A549 (cell line): ENCODE measurements around the gene TTN. TPM values are rescaled to one million over a fixed set of nuclear protein-coding genes. Genes with fewer than 3 reads are reported as not detected.

Experiments
- ATAC-seq, 2 experiments: fragments of 200-7000 bp in 1 of 2; fragments of >200 bp in 1 of 2; cut with Nextera tagmentation in 1 of 2; cut with Tn5 transposase in 1 of 2; 3 replicates each; pipeline versions ENCODE4 v1.8.0 to v1.9.1; 2018 to 2020; ENCODE audit warnings: mild to moderate bottlenecking in 1 of 2, moderate library complexity in 1 of 2
- CTCF ChIA-PET: fragments of 300-600 bp; sonication (Branson Sonifier 250); formaldehyde crosslinking; extraction: SDS; loops from one replicate; lab custom pipeline; 2021; ENCODE audit warnings: antibody characterized with exemption, inconsistent platforms; lab: Yijun Ruan, JAX
- POLR2A ChIA-PET: fragments of 350-600 bp; formaldehyde crosslinking; extraction: SDS; loops from one replicate; lab custom pipeline; 2021; ENCODE audit warnings: antibody characterized with exemption, inconsistent platforms; lab: Yijun Ruan, JAX
- DNase-seq, 2 experiments: peaks; one replicate each; pipeline versions ENCODE4 v3.0.0 to v3.0.0-alpha.2; 2011 to 2016; ENCODE audit warnings: low read depth in 1 of 2, low spot score in 1 of 2
- FAIRE-seq: peaks from 2 replicates; lab custom pipeline; 2011; peaks lifted over from hg19 to GRCh38; lab: Jason Lieb, UNC
- H3K27ac ChIP-seq, 2 experiments: fragments of >200 bp; sonication (Bioruptor Twin); formaldehyde crosslinking; 3 replicates each; pipeline ENCODE4 v1.5.1; 2016 to 2017
- H3K4me1 ChIP-seq: fragments of >200 bp; sonication (Bioruptor Twin); formaldehyde crosslinking; 3 replicates; pipeline ENCODE4 v1.6.1; 2016
- H3K4me2 ChIP-seq: fragments of >200 bp; sonication (Bioruptor Twin); formaldehyde crosslinking; 3 replicates; pipeline ENCODE4 v1.6.1; 2016
- H3K4me3 ChIP-seq: fragments of >200 bp; sonication (Bioruptor Twin); formaldehyde crosslinking; 3 replicates; pipeline ENCODE4 v1.5.1; 2016
- H3K9me3 ChIP-seq: fragments of >200 bp; sonication (Bioruptor Twin); formaldehyde crosslinking; 3 replicates; pipeline ENCODE4 v1.6.1; 2016
- BCL3 ChIP-seq: fragments of >200 bp; sonication (Bioruptor Twin); formaldehyde crosslinking; IDR thresholded peaks from 3 replicates; pipeline ENCODE4 v1.6.1; 2016
- CEBPB ChIP-seq, 2 experiments: fragments of >200 bp in 1 of 2; sonication (Bioruptor Twin) in 1 of 2; formaldehyde crosslinking in 1 of 2; IDR thresholded peaks; 2 replicates each; pipeline ENCODE4 v1.6.1; 2012 to 2016
- CHD2 ChIP-seq: fragments of 150-350 bp; IDR thresholded peaks from 2 replicates; pipeline ENCODE4 v1.6.1; 2014; ENCODE audit warnings: low read length; ENCODE audit not compliant: partially characterized antibody
- CHD4 ChIP-seq: fragments of 200-600 bp; sonication (generic); IDR thresholded peaks from 2 replicates; pipeline ENCODE4 v1.6.1; 2016; ENCODE audit warnings: antibody characterized with exemption, mild to moderate bottlenecking, borderline replicate concordance
- CTCF ChIP-seq: fragments of >200 bp; sonication (Bioruptor Twin); formaldehyde crosslinking; IDR thresholded peaks from 3 replicates; pipeline ENCODE4 v1.5.1; 2016
- E2F6 ChIP-seq: IDR thresholded peaks from 2 replicates; pipeline ENCODE4 v1.6.1; 2012; ENCODE audit warnings: low read depth, borderline replicate concordance
- EHF ChIP-seq: fragments of 250-450 bp; sonication (Bioruptor Pico); IDR thresholded peaks from 2 replicates; pipeline ENCODE4 v1.5.0; 2020; ENCODE audit warnings: mild to moderate bottlenecking
- ELK1 ChIP-seq: fragments of 150-350 bp; IDR thresholded peaks from 2 replicates; pipeline ENCODE4 v1.6.1; 2014; ENCODE audit warnings: low read depth, mild to moderate bottlenecking, low read length
- EP300 ChIP-seq, 2 experiments: fragments of >200 bp; sonication (Bioruptor Twin); formaldehyde crosslinking; IDR thresholded peaks; 2 replicates in 1 of 2; 3 replicates in 1 of 2; pipeline ENCODE4 v1.6.1; 2016 to 2017
- ESRRA ChIP-seq: fragments of 150-350 bp; IDR thresholded peaks from 2 replicates; pipeline ENCODE4 v1.6.1; 2014; ENCODE audit warnings: mild to moderate bottlenecking, low read length, borderline replicate concordance
- HDAC2 ChIP-seq: fragments of 200-600 bp; sonication (generic); IDR thresholded peaks from 2 replicates; pipeline ENCODE4 v1.6.1; 2016
- HEYL ChIP-seq: fragments of 250-450 bp; sonication (Bioruptor Pico); IDR thresholded peaks from 2 replicates; pipeline ENCODE4 v1.8.0; 2021; ENCODE audit warnings: mild to moderate bottlenecking, moderate library complexity
- HOXA7 ChIP-seq: fragments of 250-450 bp; sonication (Bioruptor Pico); IDR thresholded peaks from 2 replicates; pipeline ENCODE4 v1.5.0; 2020; ENCODE audit warnings: mild to moderate bottlenecking, moderate library complexity
- MAZ ChIP-seq: fragments of 150-350 bp; IDR thresholded peaks from 2 replicates; pipeline ENCODE4 v1.6.1; 2014; ENCODE audit warnings: antibody characterized with exemption, low read depth, low read length, borderline replicate concordance
- NFE2L2 ChIP-seq: fragments of 150-350 bp; conservative IDR thresholded peaks from 2 replicates; pipeline ENCODE4 v1.6.1; 2014; ENCODE audit warnings: low read length
- NR3C1 ChIP-seq: fragments of >200 bp; sonication (Bioruptor Twin); formaldehyde crosslinking; IDR thresholded peaks from 3 replicates; pipeline ENCODE4 v1.6.1; 2017
- RAD21 ChIP-seq, 2 experiments: fragments of >200 bp in 1 of 2; sonication (Bioruptor Twin) in 1 of 2; formaldehyde crosslinking in 1 of 2; IDR thresholded peaks in 1 of 2; conservative IDR thresholded peaks in 1 of 2; 2 replicates in 1 of 2; 3 replicates in 1 of 2; pipeline ENCODE4 v1.6.1; 2012 to 2018; ENCODE audit warnings: inconsistent platforms in 1 of 2
- REST ChIP-seq: fragments of 200-600 bp; sonication (generic); IDR thresholded peaks from 2 replicates; pipeline ENCODE4 v1.6.1; 2016; ENCODE audit warnings: antibody characterized with exemption, mild to moderate bottlenecking, moderate library complexity
- SMC3 ChIP-seq: fragments of >200 bp; sonication (Bioruptor Twin); formaldehyde crosslinking; IDR thresholded peaks from 3 replicates; pipeline ENCODE4 v1.6.1; 2018; ENCODE audit warnings: inconsistent platforms
- USF2 ChIP-seq: fragments of 450-650 bp; IDR thresholded peaks from 2 replicates; pipeline ENCODE4 v1.6.1; 2014; ENCODE audit warnings: antibody characterized with exemption
- WGBS: methylation state at CpG from one replicate; pipeline ENCODE4 v1.1.6; 2017; ENCODE audit errors: missing lambda C conversion rate; 5-methylcytosine and 5-hydroxymethylcytosine counted together
- polyA plus RNA-seq, 4 experiments: library from polyadenylated mRNA; depleted of rRNA in 3 of 4; stranded (reverse); fragments of >200 nt; fragmentation: RNase III in 1 of 4; extraction: RNeasy Plus Mini Kit Qiagen cat#74134 plus additional on column Dnase treatment in 1 of 4; gene quantifications; 2 replicates in 3 of 4; 3 replicates in 1 of 4; pipeline ENCODE4 v1.2.3, GENCODE V29; 2011 to 2017

Gene TTN
- polyA plus RNA-seq, 2 of the 4 experiments (the other 2 are of a cell fraction), result under 0.01 TPM; not detected in 1

- H3K4me2 ChIP-seq, result no peak overlapping the region
- 11% methylated on average over 5 of the region's 5 CpGs for WGBS
- H3K9me3 ChIP-seq, result no peaks in the 10 kb centered on the region
- POLR2A ChIA-PET, result no interaction called here
- no peak for TF ChIP-seq SMC3
- H3K4me3 ChIP-seq, result no peak overlapping the region
- DNase-seq (no peak), FAIRE-seq (no peak), ATAC-seq (no peak)
- H3K27ac ChIP-seq, result no peak overlapping the region
- CTCF ChIA-PET, result no interaction called here
- no peaks in the 10 kb centered on the region for H3K4me1 ChIP-seq
These were observed 83.4 kb downstream of the TTN start for GRCh38 chr2:178723786-178724346.

- no peak for FAIRE-seq
- H3K4me2 ChIP-seq, result no peak overlapping the region
- POLR2A ChIA-PET, result no interaction called here
- DNase-seq, result no peak
- 27% methylated on average over 3 of the region's 3 CpGs for WGBS
- TF ChIP-seq USF2, result no peak
- TF ChIP-seq, all 56 proteins: peak for 0
- CTCF ChIA-PET, result no interaction called here
- no peak overlapping the region for H3K27ac ChIP-seq
- ATAC-seq, result no peak
- no peaks in the 10 kb centered on the region for H3K4me1 ChIP-seq
- H3K4me3 ChIP-seq, result no peak overlapping the region
- no peaks in the 10 kb centered on the region for H3K9me3 ChIP-seq
These were observed 84.9 kb downstream of the TTN start for GRCh38 chr2:178722296-178722695.

GRCh38 chr2:178718988-178719387 is 88.2 kb downstream of the TTN start:
- H3K9me3 ChIP-seq, result no peaks in the 10 kb centered on the region
- H3K27ac ChIP-seq, result no peak overlapping the region
- ATAC-seq, result no peak
- WGBS, result 14% methylated on average over 9 of the region's 9 CpGs
- CTCF ChIA-PET, result interaction anchor here (0.6 to 1.6 kb wide), 2 partner anchors 18 to 430 kb away, joined by 3 to 7 read pairs; no protein-coding TSS in a partner anchor
- POLR2A ChIA-PET, result no interaction called here
- TF ChIP-seq SMC3 (no peak), CHD2 (no peak), EP300 (IDR thresholded peaks at IDR 0.05) (no peak), E2F6 (no peak), HEYL (CRISPR knock-in tag) (no peak), REST (no peak), RAD21 (conservative IDR thresholded peaks at IDR 0.05 in 1 of 2, IDR thresholded peaks at IDR 0.05 in 1 of 2) (no peak), HDAC2 (no peak), EHF (CRISPR knock-in tag) (no peak), BCL3 (no peak), ESRRA (no peak), CHD4 (no peak), MAZ (no peak), CTCF (no peak), NR3C1 (no peak), HOXA7 (CRISPR knock-in tag) (no peak), CEBPB (IDR thresholded peaks at IDR 0.05) (no peak), NFE2L2 (no peak), ELK1 (no peak)
- no peaks in the 10 kb centered on the region for H3K4me1 ChIP-seq
- H3K4me2 ChIP-seq, result no peak overlapping the region
- no peak overlapping the region for H3K4me3 ChIP-seq
- FAIRE-seq, result no peak
- DNase-seq, result no peak
